H1 (cell line): ENCODE measurements around the gene SLC2A11. TPM values are rescaled to one million over a fixed set of nuclear protein-coding genes. Genes with fewer than 3 reads are reported as not detected.

Experiments
- CTCF ChIA-PET: fragments of 300-600 bp; sonication (Branson Sonifier 250); formaldehyde crosslinking; loops from one replicate; lab custom pipeline; 2021; ENCODE audit not compliant: partially characterized antibody; lab: Charles Lee
- POLR2A ChIA-PET: fragments of 300-600 bp; sonication (Branson Sonifier 250); formaldehyde crosslinking; loops from one replicate; lab custom pipeline; 2021; ENCODE audit warnings: inconsistent platforms; ENCODE audit not compliant: partially characterized antibody; lab: Charles Lee
- DNase-seq, 2 experiments: peaks; one replicate each; pipeline versions ENCODE4 v3.0.0 to v3.0.0-alpha.2; 2010 to 2022; ENCODE audit warnings: low spot score in 2 of 2, low read depth in 1 of 2, mixed read lengths in 1 of 2
- FAIRE-seq: peaks from 2 replicates; lab custom pipeline; 2011; peaks lifted over from hg19 to GRCh38; lab: Jason Lieb, UNC
- H2AFZ ChIP-seq: 2 replicates; pipeline ENCODE4 v1.8.1; 2012; ENCODE audit warnings: low read length, inconsistent platforms
- H2AK5ac ChIP-seq: 2 replicates; pipeline ENCODE4 v1.6.1; 2013; ENCODE audit warnings: low read depth, low read length
- H2BK120ac ChIP-seq: replicated peaks from 2 replicates; pipeline ENCODE3; 2013; ENCODE audit warnings: low read depth, low read length, inconsistent platforms
- H2BK12ac ChIP-seq: 2 replicates; pipeline ENCODE4 v1.6.1; 2013; ENCODE audit warnings: low read depth, low read length
- H2BK15ac ChIP-seq: 2 replicates; pipeline ENCODE4 v1.6.1; 2013; ENCODE audit warnings: low read length
- H2BK20ac ChIP-seq: 2 replicates; pipeline ENCODE4 v1.6.1; 2013; ENCODE audit warnings: low read length
- H2BK5ac ChIP-seq: 2 replicates; pipeline ENCODE4 v1.6.1; 2013; ENCODE audit warnings: low read depth, low read length
- H3K14ac ChIP-seq: 2 replicates; pipeline ENCODE4 v1.6.1; 2013; ENCODE audit warnings: inconsistent platforms; ENCODE audit not compliant: insufficient read length
- H3K18ac ChIP-seq: 2 replicates; pipeline ENCODE4 v1.6.1; 2013; ENCODE audit warnings: low read length; ENCODE audit errors: extremely low read depth
- H3K23ac ChIP-seq: 2 replicates; pipeline ENCODE4 v1.6.1; 2013; ENCODE audit warnings: inconsistent platforms; ENCODE audit not compliant: insufficient read length
- H3K23me2 ChIP-seq: 2 replicates; pipeline ENCODE4 v1.6.1; 2013; ENCODE audit warnings: low read depth, low read length
- H3K27ac ChIP-seq: 2 replicates; pipeline ENCODE4 v1.6.1; 2011; ENCODE audit warnings: low read depth, low read length, inconsistent platforms
- H3K27me3 ChIP-seq, 4 experiments: replicated peaks in 1 of 4; 1 replicate in 1 of 4; 2 replicates in 3 of 4; pipeline versions ENCODE4 v1.6.1 to v1.8.1; 2011 to 2013; ENCODE audit warnings: low read length in 3 of 4, mild to moderate bottlenecking in 3 of 4, inconsistent platforms in 2 of 4, mixed read lengths in 2 of 4, moderate library complexity in 1 of 4; ENCODE audit not compliant: control insufficient read depth in 3 of 4, insufficient read depth in 3 of 4; ENCODE audit errors: extremely low read depth in 1 of 4
- H3K36me3 ChIP-seq, 4 experiments: 2 replicates each; pipeline versions ENCODE4 v1.6.1 to v1.8.1; 2011 to 2013; ENCODE audit warnings: mild to moderate bottlenecking in 4 of 4, low read length in 3 of 4, moderate library complexity in 2 of 4, control low read depth in 1 of 4, inconsistent platforms in 1 of 4; ENCODE audit not compliant: insufficient read depth in 4 of 4, control insufficient read depth in 2 of 4
- H3K4ac ChIP-seq: replicated peaks from 2 replicates; pipeline ENCODE3; 2013; ENCODE audit warnings: low read length, low read depth, mixed read lengths, inconsistent platforms; ENCODE audit not compliant: insufficient read length
- H3K4me1 ChIP-seq, 4 experiments: replicated peaks in 1 of 4; 1 replicate in 1 of 4; 2 replicates in 3 of 4; pipeline versions ENCODE4 v1.6.1 to v1.8.1; 2011 to 2013; ENCODE audit warnings: low read length in 3 of 4, inconsistent platforms in 2 of 4, mixed read lengths in 1 of 4; ENCODE audit not compliant: insufficient read depth in 4 of 4, control insufficient read depth in 3 of 4
- H3K4me2 ChIP-seq, 2 experiments: 2 replicates each; pipeline versions ENCODE4 v1.6.1 to v1.8.1; 2011 to 2013; ENCODE audit warnings: low read depth in 2 of 2, low read length in 2 of 2, control low read depth in 1 of 2, inconsistent platforms in 1 of 2, mild to moderate bottlenecking in 1 of 2; ENCODE audit not compliant: insufficient read depth in 1 of 2
- H3K4me3 ChIP-seq, 4 experiments: fragments of 200-600, 300-600 bp in 1 of 4; sonication (generic), shearing (Covaris generic), sonication (Bioruptor Twin) in 1 of 4; 2 replicates each; pipeline versions ENCODE4 v1.5.1 to v1.8.1; 2011 to 2016; ENCODE audit warnings: low read length in 4 of 4, low read depth in 3 of 4, control low read depth in 2 of 4, inconsistent platforms in 2 of 4, mild to moderate bottlenecking in 2 of 4, mixed read lengths in 1 of 4, moderate library complexity in 1 of 4; ENCODE audit not compliant: insufficient read depth in 2 of 4; ENCODE audit errors: extremely low read depth in 1 of 4
- H3K56ac ChIP-seq: replicated peaks from 2 replicates; pipeline ENCODE3; 2013; ENCODE audit warnings: low read depth, mild to moderate bottlenecking, mixed read lengths, low read length, inconsistent platforms; ENCODE audit not compliant: insufficient read length
- H3K79me1 ChIP-seq: 2 replicates; pipeline ENCODE4 v1.6.1; 2013; ENCODE audit warnings: low read depth, low read length, control low read depth
- H3K79me2 ChIP-seq, 2 experiments: 2 replicates each; pipeline versions ENCODE4 v1.6.1 to v1.8.1; 2012 to 2013; ENCODE audit warnings: low read length in 2 of 2, mild to moderate bottlenecking in 2 of 2, inconsistent platforms in 1 of 2; ENCODE audit not compliant: insufficient read depth in 2 of 2, control insufficient read depth in 1 of 2
- H3K9ac ChIP-seq, 4 experiments: replicated peaks in 1 of 4; 1 replicate in 1 of 4; 2 replicates in 3 of 4; pipeline versions ENCODE4 v1.6.1 to v1.8.1; 2011 to 2013; ENCODE audit warnings: low read depth in 3 of 4, low read length in 3 of 4, control low read depth in 2 of 4, mild to moderate bottlenecking in 2 of 4, moderate library complexity in 2 of 4, inconsistent platforms in 1 of 4; ENCODE audit errors: extremely low read depth in 1 of 4
- H3K9me3 ChIP-seq, 2 experiments: 2 replicates each; pipeline versions ENCODE4 v1.6.1 to v1.8.1; 2012 to 2013; ENCODE audit warnings: mild to moderate bottlenecking in 2 of 2, moderate library complexity in 2 of 2, control low read depth in 1 of 2, inconsistent platforms in 1 of 2, low read depth in 1 of 2, low read length in 1 of 2, mixed read lengths in 1 of 2; ENCODE audit not compliant: insufficient read depth in 2 of 2
- H4K20me1 ChIP-seq, 2 experiments: replicated peaks in 1 of 2; 2 replicates each; pipeline versions ENCODE3 to v1.8.1; 2011 to 2013; ENCODE audit warnings: inconsistent platforms in 2 of 2, low read length in 2 of 2, mild to moderate bottlenecking in 1 of 2; ENCODE audit not compliant: insufficient read depth in 2 of 2, control insufficient read depth in 1 of 2
- H4K5ac ChIP-seq: 2 replicates; pipeline ENCODE4 v1.6.1; 2013; ENCODE audit warnings: low read length, low read depth, mixed read lengths, inconsistent platforms; ENCODE audit not compliant: insufficient read length
- H4K8ac ChIP-seq: 2 replicates; pipeline ENCODE4 v1.8.0; 2013; ENCODE audit warnings: mild to moderate bottlenecking, moderate library complexity, low read length, inconsistent platforms; ENCODE audit not compliant: insufficient read depth; ENCODE audit errors: extremely low read depth
- H4K91ac ChIP-seq: replicated peaks from 2 replicates; pipeline ENCODE3; 2013; ENCODE audit warnings: low read length, mixed read lengths, inconsistent platforms; ENCODE audit not compliant: insufficient read length
- ASH2L ChIP-seq: fragments of 200-600, 300-600 bp; sonication (generic); IDR thresholded peaks from one replicate; pipeline ENCODE4 v1.7.1; 2017; ENCODE audit warnings: low read length
- KDM1A ChIP-seq: fragments of 200-600, 300-600 bp; sonication (generic); IDR thresholded peaks from 2 replicates; pipeline ENCODE4 v1.7.1; 2016; ENCODE audit warnings: mild to moderate bottlenecking, low read length, borderline replicate concordance
- WGBS, 2 experiments: shearing (Covaris generic) in 1 of 2; methylation state at CpG; one replicate each; pipeline versions ENCODE4 v1.1.6 to v1.1.7; 2013 to 2015; ENCODE audit warnings: low lambda C conversion rate in 2 of 2, mixed read lengths in 2 of 2, inconsistent platforms in 1 of 2, low coverage in 1 of 2, missing lambda C conversion rate in 1 of 2; ENCODE audit not compliant: insufficient replicate concordance in 2 of 2, insufficient coverage in 1 of 2, insufficient read length in 1 of 2; ENCODE audit errors: extremely low coverage in 1 of 2, missing lambda C conversion rate in 1 of 2; 5-methylcytosine and 5-hydroxymethylcytosine counted together
- polyA plus RNA-seq, 7 experiments: library from polyadenylated mRNA; depleted of rRNA in 3 of 7; stranded (reverse) in 5 of 7; unstranded in 2 of 7; fragments of >200 nt in 5 of 7; fragments of 200-250 nt in 2 of 7; gene quantifications; 1 replicate in 5 of 7; 2 replicates in 1 of 7; 4 replicates in 1 of 7; pipeline versions ENCODE4 v1.2.1 to v1.2.3, GENCODE V29; 2011 to 2013; ENCODE audit warnings: missing spikeins in 2 of 7, mixed read lengths in 2 of 7
- total RNA-seq: library from RNA; stranded (reverse); fragmentation: NEBNext Ultra II Directional; extraction: Animal tissue kit (Norgen Biotek cat#: 25700); gene quantifications from 2 replicates; pipeline ENCODE4 v1.2.1, GENCODE V29; 2021

Gene SLC2A11
- total and polyA plus RNA-seq, 2 of the 8 experiments (the other 6 are each of a cell fraction or from before 2014, with no cell fraction given) = 10.7 to 12.5 TPM

GRCh38 chr22:23844739-23845202 lies 12.9 kb upstream of the SLC2A11 start:
- H4K5ac ChIP-seq = no peak overlapping the region
- DNase-seq = no peak
- CTCF ChIA-PET = interaction anchor here (0.7 to 3.3 kb wide), 4 partner anchors 16 to 112 kb away, joined by 3 to 11 read pairs (median 6); no protein-coding TSS in a partner anchor
- no peak overlapping the region for H3K27ac ChIP-seq
- no peak overlapping the region for H2AFZ ChIP-seq
- peak overlapping the region; percentile 4; the same call in 1 of the 2 replicates for H2BK5ac ChIP-seq
- no peak overlapping the region for H2AK5ac ChIP-seq
- H3K23me2 ChIP-seq = no peaks in the 10 kb centered on the region; the same call in 1 of the 2 replicates
- H3K14ac ChIP-seq = no peak overlapping the region
- peak overlapping the region; percentile 61; the same call in 1 of the 2 replicates for H2BK20ac ChIP-seq
- H3K79me2 ChIP-seq = no peaks in the 10 kb centered on the region
- FAIRE-seq = no peak
- no peaks in the 10 kb centered on the region for H4K20me1 ChIP-seq
- H3K23ac ChIP-seq = no peak overlapping the region
- H2BK120ac ChIP-seq = no peak overlapping the region
- no peak overlapping the region for H4K8ac ChIP-seq
- TF ChIP-seq KDM1A = peak; percentile 20; the same call in 1 of the 2 replicates
- TF ChIP-seq ASH2L = no peak
- peak overlapping the region; percentile 92; the same call in 1 of the 2 replicates for H2BK15ac ChIP-seq
- H3K4me3 ChIP-seq = no peak overlapping the region
- no peak overlapping the region for H3K4ac ChIP-seq
- H3K4me1 ChIP-seq = peaks cover 0 to 33% (median 25%) of the 10 kb centered on the region in 4 experiments; a peak in 6 of 7 replicates
- peak overlapping the region; percentile 96; the same call in 1 of the 2 replicates for H2BK12ac ChIP-seq
- POLR2A ChIA-PET = interaction anchor here (0.7 to 2.2 kb wide), 3 partner anchors 72 to 88 kb away, joined by 3 to 5 read pairs (median 4); partner anchors contain the start of gene MMP11
- H3K56ac ChIP-seq = no peak overlapping the region
- H3K9me3 ChIP-seq = no peaks in the 10 kb centered on the region
- H3K18ac ChIP-seq = peak overlapping the region; percentile 3; the same call in 1 of the 2 replicates
- no peaks in the 10 kb centered on the region for H3K79me1 ChIP-seq
- H3K36me3 ChIP-seq = no peaks in the 10 kb centered on the region
- peak overlapping the region; percentile 45 for H4K91ac ChIP-seq
- H3K9ac ChIP-seq = no peak overlapping the region
- H3K4me2 ChIP-seq = no peak overlapping the region
- WGBS, 2 experiments = 76% methylated on average over 8 of the region's 8 CpGs; no CpG with 5 or more reads in 1 of the 2 experiments
- H3K27me3 ChIP-seq = peaks cover 0 to 4% (median under 1%) of the 10 kb centered on the region in 4 experiments; a peak in 2 of 7 replicates
